Osteoblast (primary cell): ENCODE results near the gene SH3RF3. TPM values are rescaled to one million over a fixed set of nuclear protein-coding genes. Genes with fewer than 3 reads are reported as not detected.

ENCODE experiments used
- DNase-seq: peaks from one replicate; pipeline ENCODE4 v3.0.0; 2011; ENCODE audit warnings: low spot score, mixed read lengths; ENCODE audit not compliant: insufficient read length; ENCODE audit errors: missing footprints
- H2AFZ ChIP-seq: 2 replicates; pipeline ENCODE4 v1.6.0; 2011; ENCODE audit warnings: mild to moderate bottlenecking, low read length
- H3K27ac ChIP-seq: 2 replicates; pipeline ENCODE4 v1.5.1; 2011; ENCODE audit warnings: mild to moderate bottlenecking, low read depth, low read length, moderate library complexity
- H3K27me3 ChIP-seq: 2 replicates; pipeline ENCODE4 v1.6.0; 2012; ENCODE audit warnings: mild to moderate bottlenecking, control low read depth, inconsistent platforms, low read length, moderate library complexity; ENCODE audit not compliant: insufficient read depth
- H3K36me3 ChIP-seq: 2 replicates; pipeline ENCODE4 v1.5.1; 2011; ENCODE audit warnings: mild to moderate bottlenecking, low read length, control low read depth, moderate library complexity; ENCODE audit not compliant: insufficient read depth
- H3K4me1 ChIP-seq: 2 replicates; pipeline ENCODE4 v1.5.1; 2011; ENCODE audit warnings: mild to moderate bottlenecking, low read length, control low read depth, moderate library complexity; ENCODE audit not compliant: insufficient read depth
- H3K4me2 ChIP-seq: 2 replicates; pipeline ENCODE4 v1.6.0; 2011; ENCODE audit warnings: mild to moderate bottlenecking, low read length; ENCODE audit not compliant: insufficient read depth
- H3K4me3 ChIP-seq: fragments of 200-600 bp; sonication (generic); 3 replicates; pipeline ENCODE4 v1.5.1; 2012; ENCODE audit warnings: mild to moderate bottlenecking, low read length, inconsistent platforms; ENCODE audit not compliant: insufficient read depth
- H3K79me2 ChIP-seq: 2 replicates; pipeline ENCODE4 v1.6.0; 2012; ENCODE audit warnings: mild to moderate bottlenecking, low read length, control low read depth, inconsistent platforms; ENCODE audit not compliant: insufficient read depth
- H3K9me3 ChIP-seq: 2 replicates; pipeline ENCODE4 v1.5.1; 2011; ENCODE audit warnings: low read depth, low read length, control low read depth
- H4K20me1 ChIP-seq: 2 replicates; pipeline ENCODE4 v1.6.0; 2012; ENCODE audit warnings: mild to moderate bottlenecking, low read length, control low read depth; ENCODE audit not compliant: insufficient read depth
- total RNA-seq: library from RNA; depleted of rRNA; stranded (reverse); fragments of >200 nt; gene quantifications from 2 replicates; pipeline ENCODE4 v1.2.3, GENCODE V29; 2012
- TF ChIP-seq, protein P1 (sequence below): IDR thresholded peaks from 2 replicates; pipeline ENCODE4 v1.5.1; 2011; ENCODE audit warnings: mild to moderate bottlenecking, low read depth, low read length, moderate library complexity; ENCODE audit errors: extremely low read depth

Gene SH3RF3
- total RNA-seq, 1 donor: 14.8 TPM

- Histone ChIP-seq H3K9me3 (no peaks in the 10 kb centered on the region), H3K27ac (no peak overlapping the region), H3K4me3 (no peak overlapping the region), H2AFZ (no peak overlapping the region), H3K4me1 (peaks cover 8% of the 10 kb centered on the region), H3K79me2 (no peaks in the 10 kb centered on the region), H3K4me2 (no peak overlapping the region), H3K27me3 (no peaks in the 10 kb centered on the region), H4K20me1 (peaks cover 30% of the 10 kb centered on the region), H3K36me3 (peaks cover 4% of the 10 kb centered on the region)
- DNase-seq: peak; percentile 15
- TF ChIP-seq, protein P1, sequence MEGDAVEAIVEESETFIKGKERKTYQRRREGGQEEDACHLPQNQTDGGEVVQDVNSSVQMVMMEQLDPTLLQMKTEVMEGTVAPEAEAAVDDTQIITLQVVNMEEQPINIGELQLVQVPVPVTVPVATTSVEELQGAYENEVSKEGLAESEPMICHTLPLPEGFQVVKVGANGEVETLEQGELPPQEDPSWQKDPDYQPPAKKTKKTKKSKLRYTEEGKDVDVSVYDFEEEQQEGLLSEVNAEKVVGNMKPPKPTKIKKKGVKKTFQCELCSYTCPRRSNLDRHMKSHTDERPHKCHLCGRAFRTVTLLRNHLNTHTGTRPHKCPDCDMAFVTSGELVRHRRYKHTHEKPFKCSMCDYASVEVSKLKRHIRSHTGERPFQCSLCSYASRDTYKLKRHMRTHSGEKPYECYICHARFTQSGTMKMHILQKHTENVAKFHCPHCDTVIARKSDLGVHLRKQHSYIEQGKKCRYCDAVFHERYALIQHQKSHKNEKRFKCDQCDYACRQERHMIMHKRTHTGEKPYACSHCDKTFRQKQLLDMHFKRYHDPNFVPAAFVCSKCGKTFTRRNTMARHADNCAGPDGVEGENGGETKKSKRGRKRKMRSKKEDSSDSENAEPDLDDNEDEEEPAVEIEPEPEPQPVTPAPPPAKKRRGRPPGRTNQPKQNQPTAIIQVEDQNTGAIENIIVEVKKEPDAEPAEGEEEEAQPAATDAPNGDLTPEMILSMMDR: no peak
Observed at GRCh38 chr2:109377976-109378375, 249.0 kb downstream of the SH3RF3 start.

DNA sequence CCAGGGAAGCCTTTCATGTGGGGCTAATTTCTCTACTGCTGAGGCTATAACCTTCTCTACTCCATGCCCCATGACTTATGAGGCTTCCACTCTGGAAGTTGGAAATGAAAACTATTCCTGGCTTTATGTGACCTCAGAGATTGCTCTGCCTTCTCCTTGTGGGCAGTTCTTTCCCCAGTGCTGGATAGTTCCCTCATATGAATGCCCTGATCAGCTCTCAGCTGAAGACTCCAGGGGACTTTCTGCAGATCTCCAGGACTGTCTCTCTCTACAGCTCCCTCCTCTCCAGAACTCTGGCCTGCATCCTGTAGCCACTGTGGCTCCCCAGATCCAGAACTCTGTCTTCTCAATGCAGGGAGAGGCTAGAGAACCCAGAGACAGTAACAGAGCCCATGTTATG lies 249.7 kb downstream of the SH3RF3 start:
- no peak overlapping the region for H2AFZ ChIP-seq
- H3K79me2 ChIP-seq: no peaks in the 10 kb centered on the region
- H3K4me2 ChIP-seq: no peak overlapping the region
- peaks cover 32% of the 10 kb centered on the region for H4K20me1 ChIP-seq
- H3K9me3 ChIP-seq: no peaks in the 10 kb centered on the region
- TF ChIP-seq, protein P1: no peak
- H3K27me3 ChIP-seq: no peaks in the 10 kb centered on the region
- H3K27ac ChIP-seq: no peak overlapping the region
- no peak overlapping the region for H3K4me3 ChIP-seq
- H3K36me3 ChIP-seq: peaks cover 4% of the 10 kb centered on the region
- peaks cover 12% of the 10 kb centered on the region for H3K4me1 ChIP-seq
- peak; percentile 65 for DNase-seq

- no peaks in the 10 kb centered on the region for H3K9me3 ChIP-seq
- no peaks in the 10 kb centered on the region for H3K27me3 ChIP-seq
- TF ChIP-seq, protein P1: no peak
- H3K27ac ChIP-seq: no peak overlapping the region
- no peak overlapping the region for H3K4me3 ChIP-seq
- H3K79me2 ChIP-seq: no peaks in the 10 kb centered on the region
- peaks cover 39% of the 10 kb centered on the region for H4K20me1 ChIP-seq
- H3K4me1 ChIP-seq: peaks cover 12% of the 10 kb centered on the region
- no peak overlapping the region for H3K4me2 ChIP-seq
- no peak overlapping the region for H2AFZ ChIP-seq
- DNase-seq: no peak
- peaks cover 4% of the 10 kb centered on the region for H3K36me3 ChIP-seq
Observed at GRCh38 chr2:109379507-109379906, 250.5 kb downstream of the SH3RF3 start.

DNA sequence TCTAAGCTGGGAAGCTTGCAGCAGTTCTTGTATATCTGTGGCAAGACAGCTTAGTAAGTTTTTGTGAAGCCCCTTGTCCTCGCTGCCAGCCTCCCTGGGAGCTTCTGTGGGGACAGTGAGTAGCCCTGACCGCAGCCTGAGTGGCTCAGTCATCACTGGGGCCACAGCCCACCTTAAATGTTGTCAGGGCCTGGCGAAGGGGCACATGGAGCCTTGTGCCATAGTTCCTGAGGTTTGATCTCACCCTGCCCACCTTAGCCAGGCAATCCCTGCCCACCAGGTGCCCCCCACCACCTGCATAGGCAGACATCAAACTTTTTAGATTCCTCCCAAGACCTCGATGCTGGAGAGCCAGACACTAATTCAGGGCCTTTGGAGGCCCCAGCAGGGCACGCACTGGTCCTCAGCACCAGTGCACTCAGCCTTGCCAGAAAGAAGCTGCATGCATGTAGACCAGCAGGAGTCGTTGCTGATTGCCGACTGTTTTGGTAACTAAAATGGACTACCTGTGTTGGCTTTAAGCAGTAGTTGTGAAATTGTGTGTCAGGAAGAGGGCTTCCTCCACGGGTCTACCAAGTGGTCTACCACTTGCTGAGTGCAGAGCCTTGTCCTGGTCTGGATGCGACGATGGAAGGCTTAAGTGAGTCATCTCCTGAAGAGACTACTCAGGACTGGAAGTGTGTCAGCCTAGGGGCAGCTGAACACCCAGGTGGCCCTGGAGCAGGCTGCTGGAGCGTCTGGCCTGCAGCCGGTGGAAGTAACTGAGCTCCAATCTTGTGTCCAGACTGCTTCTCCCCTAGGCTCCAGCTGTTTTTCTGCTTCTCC lies 251.7 kb downstream of the SH3RF3 start:
- H3K36me3 ChIP-seq: no peaks in the 10 kb centered on the region
- no peak overlapping the region for H3K27ac ChIP-seq
- H3K79me2 ChIP-seq: no peaks in the 10 kb centered on the region
- H3K4me1 ChIP-seq: peaks cover 10% of the 10 kb centered on the region
- H3K4me3 ChIP-seq: no peak overlapping the region
- no peaks in the 10 kb centered on the region for H3K9me3 ChIP-seq
- no peaks in the 10 kb centered on the region for H3K27me3 ChIP-seq
- TF ChIP-seq, protein P1: no peak
- DNase-seq: no peak
- peaks cover 46% of the 10 kb centered on the region for H4K20me1 ChIP-seq
- H3K4me2 ChIP-seq: no peak overlapping the region
- no peak overlapping the region for H2AFZ ChIP-seq
